Heart left ventricle (tissue), 13 donors: ENCODE data around the gene PPP1R12B.
"Not testable (repeated sequence)": the region's sequence is repeated elsewhere in the genome, so short reads cannot be mapped to it uniquely, and the experiment has no call there.

ENCODE experiments used
- CTCF ChIP-seq, 12 donors: fragments of 200-600 bp; sonication (generic) in 4 of 12; IDR thresholded peaks; one replicate each; pipeline versions ENCODE4 v1.5.0 to v1.8.0; 2018 to 2022; ENCODE audit warnings: antibody characterized with exemption in 12 of 12, mild to moderate bottlenecking in 5 of 12
- POLR2A ChIP-seq, 2 donors: fragments of 450-650 bp; IDR thresholded peaks; one replicate each; pipeline ENCODE4 v1.6.1; 2017; ENCODE audit warnings: antibody characterized with exemption in 2 of 2, mild to moderate bottlenecking in 2 of 2, moderate library complexity in 2 of 2
- donor health status: ischemic (EF 13 %, LVEDD 7.1; RV severe dilation, severe dysfunction).
- donor health status: DM: no; HTN: yes; CAD: no.
- donor health status: DM: no; HTN: no; CAD: no.
- donor health status: ischemic (EF 25% LVEDD 6.9; RV normal size, moderate dysfunction).
- donor health status: ischemic (EF 25% LVEDD 5.7; RV mildly dilated, moderate dysfunction).
- donor health status: ischemic (EF 35%, LVEDD 5.7; RV mildly dilated, moderate dysfunction).
- donor health status: nonischemic (EF 11% LVEDD 7.7; RV severe dilation, severe dysfunction).
- donor health status: DM: yes; HTN: yes; CAD: no.
- donor health status: PGD.
- donor health status: ischemic (EF 29% LVEDD 5.4; RV normal size, mild dysfunction).
- donor health status: nonischemic (EF 23%, LVEDD 6.1; RV moderate dilation, normal function).

GRCh38 chr1:202375175-202375574, 26.7 kb downstream of the PPP1R12B start:
- not testable (repeated sequence) for TF ChIP-seq CTCF, POLR2A (IDR thresholded peaks at IDR 0.05)
